ENCODE results near the gene INPP5K.

GRCh38 chr17:1491443-1492248, 24.8 kb downstream of the INPP5K start:
- TF ChIP-seq CTCF (conservative IDR thresholded peaks at IDR 0.05) (no peak), EZH2 (IDR thresholded peaks at IDR 0.05; ENCODE audit: low read depth) (no peak)

Data from PC-9 (cell line).